ENCODE data around the gene LAMC1.
A peak's percentile ranks its signal among the peaks of the same experiment; 100 is the strongest.
"Not testable (repeated sequence)": the region's sequence is repeated elsewhere in the genome, so short reads cannot be mapped to it uniquely, and the experiment has no call there.

Gene LAMC1

GRCh38 chr1:183040547-183040971 is 17.3 kb downstream of the LAMC1 start:
- no peak overlapping the region for H3K27ac ChIP-seq
- no peak for DNase-seq (ENCODE audit: low read depth, low spot score)

- DNase-seq (ENCODE audit: low read depth, low spot score), result no peak
- no peak overlapping the region for H3K27ac ChIP-seq
Observed at GRCh38 chr1:183043254-183043653, 20.0 kb downstream of the LAMC1 start.

DNA sequence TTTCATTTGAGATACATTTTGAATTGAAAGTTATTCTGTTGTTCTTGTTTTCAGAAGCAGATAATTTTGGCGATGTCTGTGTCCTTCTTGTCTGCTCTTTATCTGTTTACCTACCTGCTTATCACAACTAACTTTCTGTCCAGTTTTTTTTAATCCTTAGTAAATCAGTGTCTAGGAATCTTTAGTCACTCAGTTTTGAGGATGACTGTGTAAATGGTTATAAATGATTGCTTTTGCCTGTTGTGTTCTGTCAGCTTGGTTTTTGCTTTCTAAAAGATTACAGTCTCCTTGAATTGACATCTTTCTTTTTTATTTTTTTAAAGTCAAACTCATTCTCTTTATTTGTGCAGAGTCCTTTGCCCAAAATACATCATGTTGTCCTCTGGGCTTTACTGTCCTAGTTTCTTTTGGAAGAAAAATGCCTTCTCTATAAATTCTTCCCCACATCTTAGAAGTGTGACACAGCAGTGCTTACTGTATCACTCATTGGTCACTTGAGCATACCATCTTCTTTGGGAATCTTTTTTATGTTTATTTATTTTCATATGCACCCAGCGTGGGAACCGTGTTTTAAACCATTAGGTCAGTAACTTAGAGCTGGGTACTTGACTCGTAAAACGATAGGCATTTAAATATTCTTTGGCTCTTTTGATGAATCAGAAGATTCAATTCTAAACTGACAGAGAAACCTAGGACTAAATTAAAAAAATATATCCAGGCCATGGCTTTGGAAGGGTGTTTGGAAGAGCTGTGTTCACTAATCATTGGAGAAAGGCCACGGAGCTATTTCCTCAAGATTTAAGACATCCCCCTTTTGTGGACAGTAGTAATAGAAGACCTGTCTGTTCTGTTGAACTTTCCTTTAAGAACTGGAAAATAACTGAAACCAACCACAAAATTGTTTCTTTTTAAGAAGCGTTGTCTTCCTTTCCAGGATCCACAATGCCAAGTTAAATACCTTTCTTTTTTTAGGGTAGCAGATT is 20.9 kb downstream of the LAMC1 start:
- DNase-seq (ENCODE audit: low read depth, low spot score), result no peak
- H3K27ac ChIP-seq, result no peak overlapping the region

- DNase-seq (ENCODE audit: low read depth, low spot score), result no peak
- no peak overlapping the region for H3K27ac ChIP-seq
Observed at GRCh38 chr1:183044893-183045649, 21.9 kb downstream of the LAMC1 start.

GRCh38 chr1:183048087-183049085 is 25.2 kb downstream of the LAMC1 start:
- DNase-seq (ENCODE audit: low read depth, low spot score), result no peak
- H3K27ac ChIP-seq, result no peak overlapping the region

DNA sequence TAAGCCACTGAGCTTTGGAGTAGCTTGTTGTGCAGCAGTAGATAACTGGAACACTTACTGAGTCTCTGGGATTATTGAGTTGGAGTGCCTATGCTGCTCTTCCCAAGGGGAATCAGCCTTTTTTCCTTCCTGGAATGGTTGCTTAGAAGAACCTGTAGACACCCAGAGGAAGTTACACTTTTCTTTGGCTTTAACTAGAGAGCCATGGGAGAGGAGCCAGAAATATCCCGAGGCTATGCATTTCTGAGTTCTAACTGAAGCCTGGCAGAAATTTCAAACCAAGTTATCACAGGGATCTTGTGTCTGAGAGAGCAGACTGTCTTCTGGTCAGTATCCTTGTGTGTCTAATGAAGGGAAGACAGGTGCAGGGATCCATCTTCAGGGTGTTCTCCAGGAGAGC is 28.3 kb downstream of the LAMC1 start:
- no peak overlapping the region for H3K27ac ChIP-seq
- no peak for DNase-seq (ENCODE audit: low read depth, low spot score)

GRCh38 chr1:183052861-183053260 is 29.6 kb downstream of the LAMC1 start:
- H3K27ac ChIP-seq, result no peak overlapping the region
- DNase-seq (ENCODE audit: low read depth, low spot score), result no peak

GRCh38 chr1:183058851-183059502 is 35.8 kb downstream of the LAMC1 start:
- DNase-seq (ENCODE audit: low read depth, low spot score), result no peak
- no peak overlapping the region for H3K27ac ChIP-seq

GRCh38 chr1:183061194-183061593 is 38.0 kb downstream of the LAMC1 start:
- H3K27ac ChIP-seq, result no peak overlapping the region
- DNase-seq (ENCODE audit: low read depth, low spot score), result no peak

DNA sequence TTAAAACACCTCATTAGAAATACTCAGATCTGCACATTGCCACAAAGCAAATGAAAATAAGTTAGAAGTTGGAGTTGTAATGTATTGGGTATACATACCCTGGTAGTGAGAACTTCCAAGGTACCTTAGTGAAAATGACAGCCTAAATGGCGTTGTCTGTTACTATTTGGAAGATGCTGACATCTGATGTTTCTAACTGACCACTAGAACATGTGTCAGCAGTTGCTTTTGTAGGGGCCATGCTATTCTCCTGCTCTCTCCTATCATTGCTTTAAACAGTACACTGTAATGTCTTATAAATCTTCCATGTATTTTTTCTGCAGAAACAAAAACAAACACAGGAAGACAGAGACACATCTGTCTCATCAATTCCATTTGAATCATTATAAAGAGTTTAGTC is 40.1 kb downstream of the LAMC1 start:
- no peak overlapping the region for H3K27ac ChIP-seq
- DNase-seq (ENCODE audit: low read depth, low spot score), result no peak

DNA sequence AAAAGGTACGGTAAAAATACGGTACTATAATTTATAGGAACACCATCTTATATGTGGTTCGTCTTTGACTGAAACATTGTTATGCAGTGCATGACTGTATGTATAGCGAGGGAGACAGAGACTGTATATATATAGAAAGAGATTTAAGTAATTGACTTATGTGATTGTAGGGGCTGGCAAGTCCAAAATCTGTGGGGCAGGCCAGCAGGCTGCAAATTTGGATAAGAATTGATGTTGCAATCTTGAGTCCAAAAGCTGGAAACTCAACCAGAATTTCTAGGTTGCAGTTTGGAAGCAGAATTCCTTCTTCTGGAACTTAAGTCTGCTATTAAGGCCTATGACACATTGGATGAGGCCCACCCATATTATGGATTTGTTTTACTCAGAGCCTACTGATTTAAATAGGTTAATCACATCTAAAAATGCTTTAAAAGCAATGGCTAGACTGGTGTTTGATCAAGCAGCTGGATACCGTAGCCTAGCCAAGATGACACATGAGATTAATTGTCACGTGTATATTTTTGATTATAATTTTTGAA is 42.0 kb downstream of the LAMC1 start:
- no peak overlapping the region for H3K27ac ChIP-seq
- no peak for DNase-seq (ENCODE audit: low read depth, low spot score)

DNA sequence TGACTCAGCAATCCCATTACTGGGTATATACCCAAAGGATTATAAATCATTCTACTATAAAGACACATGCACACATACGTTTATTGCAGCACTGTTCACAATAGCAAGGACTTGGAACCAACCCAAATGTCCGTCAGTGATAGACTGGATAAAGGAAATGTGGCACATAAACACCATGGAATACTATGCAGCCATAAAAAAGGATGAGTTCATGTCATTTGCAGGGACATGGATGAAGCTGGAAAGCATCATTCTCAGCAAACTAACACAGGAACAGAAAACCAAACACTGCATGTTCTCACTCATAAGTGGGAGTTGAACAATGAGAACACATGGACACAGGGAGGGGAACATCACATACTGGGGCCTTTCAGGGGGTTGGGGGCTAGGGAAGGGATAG is 43.2 kb downstream of the LAMC1 start:
- DNase-seq (ENCODE audit: low read depth, low spot score); H3K27ac ChIP-seq: not testable (repeated sequence)

GRCh38 chr1:183069562-183070216 is 46.5 kb downstream of the LAMC1 start:
- H3K27ac ChIP-seq, result peak overlapping the region; percentile 8
- DNase-seq (ENCODE audit: low read depth, low spot score), result peak; percentile 48

GRCh38 chr1:183070234-183070922 is 47.2 kb downstream of the LAMC1 start:
- H3K27ac ChIP-seq, result peak overlapping the region; percentile 8
- DNase-seq (ENCODE audit: low read depth, low spot score), result no peak

DNA sequence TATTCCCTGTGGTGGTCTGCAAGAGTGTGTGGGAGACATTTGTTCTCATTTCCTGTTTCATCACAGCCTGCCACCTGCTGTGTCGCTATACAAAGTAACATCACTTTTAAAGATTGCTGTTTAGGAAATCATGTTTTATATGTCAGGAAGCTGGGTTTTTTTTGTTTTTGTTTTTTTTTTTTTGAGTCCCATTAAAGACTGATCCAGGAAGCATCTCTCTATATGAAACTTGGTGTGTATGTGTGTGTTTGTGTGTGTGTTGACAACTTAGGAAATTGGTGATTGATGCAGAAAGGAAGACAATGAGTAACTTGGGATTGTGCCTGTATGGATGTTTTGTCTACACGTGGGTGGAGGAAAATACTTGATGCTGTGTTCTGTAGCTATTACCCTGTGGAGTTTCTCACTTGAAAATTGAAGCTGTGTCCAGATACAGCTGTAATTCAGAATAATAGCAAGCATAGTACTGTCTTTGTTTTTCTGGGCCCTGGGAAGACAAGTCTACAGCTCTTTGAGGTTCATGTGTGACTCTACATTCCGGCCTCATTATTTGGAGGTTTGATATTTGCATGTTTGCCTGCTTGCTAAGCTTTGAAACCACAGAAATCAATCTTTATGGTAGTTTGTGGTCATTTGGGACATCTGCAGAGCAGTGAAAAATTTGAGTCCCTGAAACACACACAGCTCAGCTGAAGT is 47.9 kb downstream of the LAMC1 start:
- DNase-seq (ENCODE audit: low read depth, low spot score), result no peak
- no peak overlapping the region for H3K27ac ChIP-seq

GRCh38 chr1:183072595-183072994 is 49.4 kb downstream of the LAMC1 start:
- not testable (repeated sequence) for H3K27ac ChIP-seq; DNase-seq (ENCODE audit: low read depth, low spot score)

- no peak for DNase-seq (ENCODE audit: low read depth, low spot score)
- no peak overlapping the region for H3K27ac ChIP-seq
Observed at GRCh38 chr1:183073320-183073719, 50.1 kb downstream of the LAMC1 start.

- DNase-seq (ENCODE audit: low read depth, low spot score), result no peak
- H3K27ac ChIP-seq, result no peak overlapping the region
Observed at GRCh38 chr1:183074215-183074614, 51.0 kb downstream of the LAMC1 start.

All from epithelial cell of prostate (primary cell).